ENCODE measurements around the gene BSX.

GRCh38 chr11:123000721-123001120 is 19.1 kb upstream of the BSX start:
- TF ChIP-seq CTCF (IDR thresholded peaks at IDR 0.05; ENCODE audit: insufficient read depth, low read length, poor library complexity, severe bottlenecking) (no peak), EZH2phosphoT487 (conservative IDR thresholded peaks at IDR 0.05; ENCODE audit: low read length) (no peak)
